Caco-2 (cell line): ENCODE measurements around the gene LAMC1. TPM values are rescaled to one million over a fixed set of nuclear protein-coding genes. Genes with fewer than 3 reads are reported as not detected.
A peak's percentile ranks its signal among the peaks of the same experiment; 100 is the strongest.

Experiments used
- BruUV-seq: library from RNA; stranded (reverse); fragments of 400-500 nt; replicated peaks from 2 replicates; lab custom pipeline; 2021; lab: Mats Ljungman, UMichigan
- CTCF ChIA-PET: fragments of 300-600 bp; sonication (Branson Sonifier 250); formaldehyde crosslinking; loops from one replicate; lab custom pipeline; 2022; ENCODE audit warnings: antibody characterized with exemption; lab: Charles Lee
- POLR2A ChIA-PET: fragments of 300-600 bp; sonication (Branson Sonifier 250); formaldehyde crosslinking; loops from one replicate; lab custom pipeline; 2022; ENCODE audit warnings: antibody characterized with exemption; lab: Charles Lee
- DNase-seq, 2 experiments: peaks; one replicate each; pipeline versions ENCODE4 v3.0.0 to v3.0.0-alpha.2; 2020 to 2022
- H3K27me3 ChIP-seq: replicated peaks from 2 replicates; pipeline ENCODE4 v1.6.0; 2011; ENCODE audit warnings: low read length; ENCODE audit not compliant: control insufficient read depth, insufficient read depth
- H3K36me3 ChIP-seq: 2 replicates; pipeline ENCODE4 v1.5.1; 2011; ENCODE audit warnings: low read length; ENCODE audit not compliant: control insufficient read depth, insufficient read depth
- H3K4me1 ChIP-seq: fragments of 250-450 bp; sonication (Bioruptor Pico); 2 replicates; pipeline ENCODE4 v1.5.1; 2020; ENCODE audit warnings: mild to moderate bottlenecking
- H3K4me3 ChIP-seq: 2 replicates; pipeline ENCODE4 v1.5.1; 2011; ENCODE audit warnings: low read depth, mild to moderate bottlenecking, control low read depth, low read length
- H3K9me3 ChIP-seq: fragments of 250-450 bp; sonication (Bioruptor Pico); 2 replicates; pipeline ENCODE4 v1.5.1; 2020; ENCODE audit warnings: mild to moderate bottlenecking, moderate library complexity
- H3K27ac Mint-ChIP-seq: one replicate; pipeline ENCODE4 v1.8.0; 2022; ENCODE audit warnings: mixed read lengths; ENCODE audit not compliant: unreplicated experiment
- H3K27me3 Mint-ChIP-seq: one replicate; pipeline ENCODE4 v1.8.0; 2022; ENCODE audit warnings: mixed read lengths; ENCODE audit not compliant: insufficient read depth, unreplicated experiment
- H3K36me3 Mint-ChIP-seq: one replicate; pipeline ENCODE4 v1.8.0; 2022; ENCODE audit warnings: mild to moderate bottlenecking, mixed read lengths; ENCODE audit not compliant: insufficient read depth, unreplicated experiment
- H3K4me1 Mint-ChIP-seq: one replicate; pipeline ENCODE4 v1.8.0; 2022; ENCODE audit warnings: low read depth, mixed read lengths; ENCODE audit not compliant: unreplicated experiment
- H3K4me3 Mint-ChIP-seq: one replicate; pipeline ENCODE4 v1.8.0; 2022; ENCODE audit warnings: mild to moderate bottlenecking, moderate library complexity, mixed read lengths; ENCODE audit not compliant: unreplicated experiment
- H3K9me3 Mint-ChIP-seq: one replicate; pipeline ENCODE4 v1.8.0; 2022; ENCODE audit warnings: mixed read lengths; ENCODE audit not compliant: unreplicated experiment
- CTCF ChIP-seq, 2 experiments: fragments of 200-600 bp in 1 of 2; IDR thresholded peaks; 1 replicate in 1 of 2; 2 replicates in 1 of 2; pipeline versions ENCODE4 v1.5.1 to v1.8.0; 2011 to 2022; ENCODE audit warnings: antibody characterized with exemption in 1 of 2, control low read depth in 1 of 2, inconsistent platforms in 1 of 2, low read depth in 1 of 2, low read length in 1 of 2, mild to moderate bottlenecking in 1 of 2, moderate library complexity in 1 of 2; ENCODE audit not compliant: insufficient read depth in 1 of 2, severe bottlenecking in 1 of 2, unreplicated experiment in 1 of 2
- intact Hi-C: fragments of 100-400 bp; cut with micrococcal nuclease; formaldehyde crosslinking; loops from one replicate; pipeline ENCODE4 v1.10.0; 2022; ENCODE audit not compliant: unreplicated experiment
- total RNA-seq: library from RNA; stranded (reverse); gene quantifications from 2 replicates; pipeline ENCODE4 v1.2.3, GENCODE V29; 2022

LAMC1 gene
- total RNA-seq, 1 experiment from 2014 or later, result 323 TPM

- intact Hi-C loops, result loop anchor here (2.0 kb wide), 1 partner anchor 60 kb away; no protein-coding TSS in a partner anchor
- BruUV-seq, result TSS peak; percentile 69
- ChIA-PET POLR2A (no interaction called here), CTCF (no interaction called here)
- no peaks in the 10 kb centered on the region for H3K27me3 Mint-ChIP-seq
- no peaks in the 10 kb centered on the region for H3K36me3 ChIP-seq
- no peaks in the 10 kb centered on the region for H3K27me3 ChIP-seq
- peaks cover 93% of the 10 kb centered on the region for H3K4me1 ChIP-seq
- peaks cover 75% of the 10 kb centered on the region for H3K4me1 Mint-ChIP-seq
- peak overlapping the region; percentile 52 for H3K27ac Mint-ChIP-seq
- H3K9me3 ChIP-seq, result no peaks in the 10 kb centered on the region
- DNase-seq, result peak; percentile 54 to 55
- TF ChIP-seq CTCF (IDR thresholded peaks at IDR 0.05; ENCODE audit: insufficient read depth in 1 of 2, low read depth in 1 of 2, low read length in 1 of 2, severe bottlenecking in 1 of 2, unreplicated experiment in 1 of 2), result no peak
- H3K9me3 Mint-ChIP-seq, result no peaks in the 10 kb centered on the region
- peaks cover 15% of the 10 kb centered on the region for H3K36me3 Mint-ChIP-seq
- H3K4me3 ChIP-seq, result no peak overlapping the region
- H3K4me3 Mint-ChIP-seq, result peak overlapping the region; percentile 20
Observed at GRCh38 chr1:183089025-183089639, 65.9 kb downstream of the LAMC1 start.

GRCh38 chr1:183090391-183091006, 67.3 kb downstream of the LAMC1 start:
- H3K4me1 Mint-ChIP-seq, result peaks cover 67% of the 10 kb centered on the region
- intact Hi-C loops, result no loop called here

GRCh38 chr1:183091181-183091580, 68.0 kb downstream of the LAMC1 start:
- no peaks in the 10 kb centered on the region for H3K27me3 ChIP-seq
- POLR2A ChIA-PET, result no interaction called here
- intact Hi-C loops, result no loop called here

More at GRCh38 chr1:183090391-183091006, 67.3 kb downstream of the LAMC1 start:
- Mint-ChIP-seq H3K36me3 (peaks cover 9% of the 10 kb centered on the region), H3K27me3 (no peaks in the 10 kb centered on the region), H3K4me3 (no peak overlapping the region), H3K27ac (peak overlapping the region; percentile 24), H3K9me3 (no peaks in the 10 kb centered on the region)
- peaks cover 96% of the 10 kb centered on the region for H3K4me1 ChIP-seq
- no peaks in the 10 kb centered on the region for H3K36me3 ChIP-seq
- no peak for TF ChIP-seq CTCF (IDR thresholded peaks at IDR 0.05; ENCODE audit: insufficient read depth in 1 of 2, low read depth in 1 of 2, low read length in 1 of 2, severe bottlenecking in 1 of 2, unreplicated experiment in 1 of 2)
- H3K9me3 ChIP-seq, result no peaks in the 10 kb centered on the region
- H3K27me3 ChIP-seq, result no peaks in the 10 kb centered on the region
- no TSS peak for BruUV-seq
- H3K4me3 ChIP-seq, result no peak overlapping the region
- CTCF ChIA-PET, result interaction anchor here (0.6 kb wide), 1 partner anchor 181 kb away, joined by 3 read pairs; no protein-coding TSS in a partner anchor
- POLR2A ChIA-PET, result no interaction called here
- DNase-seq, result no peak

More at GRCh38 chr1:183091181-183091580, 68.0 kb downstream of the LAMC1 start:
- no peaks in the 10 kb centered on the region for H3K9me3 Mint-ChIP-seq
- DNase-seq, result no peak
- CTCF ChIA-PET, result no interaction called here
- Histone ChIP-seq H3K4me3 (no peak overlapping the region), H3K4me1 (peaks cover 96% of the 10 kb centered on the region), H3K36me3 (no peaks in the 10 kb centered on the region), H3K9me3 (no peaks in the 10 kb centered on the region)
- H3K27me3 Mint-ChIP-seq, result no peaks in the 10 kb centered on the region
- no peak overlapping the region for H3K4me3 Mint-ChIP-seq
- no peak overlapping the region for H3K27ac Mint-ChIP-seq
- peaks cover 61% of the 10 kb centered on the region for H3K4me1 Mint-ChIP-seq
- no peak for TF ChIP-seq CTCF (IDR thresholded peaks at IDR 0.05; ENCODE audit: insufficient read depth in 1 of 2, low read depth in 1 of 2, low read length in 1 of 2, severe bottlenecking in 1 of 2, unreplicated experiment in 1 of 2)
- no TSS peak for BruUV-seq
- H3K36me3 Mint-ChIP-seq, result peaks cover 7% of the 10 kb centered on the region
